Activated B cell treated with CpG ODN at 0.5 μM for 24 hours (primary cell): ENCODE measurements around the gene MSANTD1. TPM values are rescaled to one million over a fixed set of nuclear protein-coding genes. Genes with fewer than 3 reads are reported as not detected.

Experiments
- ATAC-seq: fragments of 200-7000 bp; cut with Tn5 transposase; one replicate; pipeline ENCODE4 v1.10.0; 2021; ENCODE audit warnings: low read depth, mild to moderate bottlenecking, moderate library complexity
- CTCF ChIA-PET: fragments of 350-600 bp; sonication (Branson Sonifier 250); formaldehyde crosslinking; loops from one replicate; lab custom pipeline; 2021; ENCODE audit warnings: antibody characterized with exemption; lab: Charles Lee
- POLR2A ChIA-PET: fragments of 350-600 bp; sonication (Branson Sonifier 250); formaldehyde crosslinking; loops from one replicate; lab custom pipeline; 2021; ENCODE audit warnings: antibody characterized with exemption; lab: Charles Lee
- DNase-seq: peaks from one replicate; pipeline ENCODE4 v3.0.0; 2022
- H3K27ac Mint-ChIP-seq: one replicate; pipeline ENCODE4 v1.8.0; 2020; ENCODE audit warnings: mixed read lengths
- H3K27me3 Mint-ChIP-seq: one replicate; pipeline ENCODE4 v1.8.0; 2021; ENCODE audit warnings: mixed read lengths
- H3K36me3 Mint-ChIP-seq: one replicate; pipeline ENCODE4 v1.8.0; 2021; ENCODE audit warnings: low read depth, mixed read lengths
- H3K4me1 Mint-ChIP-seq: one replicate; pipeline ENCODE4 v1.8.0; 2021; ENCODE audit warnings: mixed read lengths
- H3K4me3 Mint-ChIP-seq: one replicate; pipeline ENCODE4 v1.8.0; 2020; ENCODE audit warnings: mild to moderate bottlenecking, mixed read lengths
- H3K9me3 Mint-ChIP-seq: one replicate; pipeline ENCODE4 v1.8.0; 2020; ENCODE audit warnings: mixed read lengths
- intact Hi-C: fragments of 100-400 bp; cut with micrococcal nuclease; formaldehyde crosslinking; loops from one replicate; pipeline ENCODE4 v1.15.1; 2024
- total RNA-seq: library from RNA; stranded (reverse); gene quantifications from 2 replicates; pipeline ENCODE4 v1.2.3, GENCODE V29; 2022
- TF ChIP-seq, protein P1 (sequence below): fragments of 200-600 bp; IDR thresholded peaks from one replicate; pipeline ENCODE4 v1.8.0; 2022; ENCODE audit warnings: antibody characterized with exemption, mild to moderate bottlenecking

MSANTD1 gene
- total RNA-seq, 1 donor from 2014 or later = 5.0 TPM

GRCh38 chr4:3232871-3233271 lies 16.1 kb upstream of the MSANTD1 start:
- Mint-ChIP-seq H3K27me3 (no peaks in the 10 kb centered on the region), H3K4me3 (no peak overlapping the region), H3K27ac (no peak overlapping the region), H3K4me1 (no peaks in the 10 kb centered on the region), H3K36me3 (peaks cover 98% of the 10 kb centered on the region), H3K9me3 (no peaks in the 10 kb centered on the region)
- TF ChIP-seq, protein P1, sequence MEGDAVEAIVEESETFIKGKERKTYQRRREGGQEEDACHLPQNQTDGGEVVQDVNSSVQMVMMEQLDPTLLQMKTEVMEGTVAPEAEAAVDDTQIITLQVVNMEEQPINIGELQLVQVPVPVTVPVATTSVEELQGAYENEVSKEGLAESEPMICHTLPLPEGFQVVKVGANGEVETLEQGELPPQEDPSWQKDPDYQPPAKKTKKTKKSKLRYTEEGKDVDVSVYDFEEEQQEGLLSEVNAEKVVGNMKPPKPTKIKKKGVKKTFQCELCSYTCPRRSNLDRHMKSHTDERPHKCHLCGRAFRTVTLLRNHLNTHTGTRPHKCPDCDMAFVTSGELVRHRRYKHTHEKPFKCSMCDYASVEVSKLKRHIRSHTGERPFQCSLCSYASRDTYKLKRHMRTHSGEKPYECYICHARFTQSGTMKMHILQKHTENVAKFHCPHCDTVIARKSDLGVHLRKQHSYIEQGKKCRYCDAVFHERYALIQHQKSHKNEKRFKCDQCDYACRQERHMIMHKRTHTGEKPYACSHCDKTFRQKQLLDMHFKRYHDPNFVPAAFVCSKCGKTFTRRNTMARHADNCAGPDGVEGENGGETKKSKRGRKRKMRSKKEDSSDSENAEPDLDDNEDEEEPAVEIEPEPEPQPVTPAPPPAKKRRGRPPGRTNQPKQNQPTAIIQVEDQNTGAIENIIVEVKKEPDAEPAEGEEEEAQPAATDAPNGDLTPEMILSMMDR = no peak
- intact Hi-C loops = no loop called here
- DNase-seq (no peak), ATAC-seq (no peak)
- ChIA-PET CTCF (no interaction called here), POLR2A (no interaction called here)

DNA sequence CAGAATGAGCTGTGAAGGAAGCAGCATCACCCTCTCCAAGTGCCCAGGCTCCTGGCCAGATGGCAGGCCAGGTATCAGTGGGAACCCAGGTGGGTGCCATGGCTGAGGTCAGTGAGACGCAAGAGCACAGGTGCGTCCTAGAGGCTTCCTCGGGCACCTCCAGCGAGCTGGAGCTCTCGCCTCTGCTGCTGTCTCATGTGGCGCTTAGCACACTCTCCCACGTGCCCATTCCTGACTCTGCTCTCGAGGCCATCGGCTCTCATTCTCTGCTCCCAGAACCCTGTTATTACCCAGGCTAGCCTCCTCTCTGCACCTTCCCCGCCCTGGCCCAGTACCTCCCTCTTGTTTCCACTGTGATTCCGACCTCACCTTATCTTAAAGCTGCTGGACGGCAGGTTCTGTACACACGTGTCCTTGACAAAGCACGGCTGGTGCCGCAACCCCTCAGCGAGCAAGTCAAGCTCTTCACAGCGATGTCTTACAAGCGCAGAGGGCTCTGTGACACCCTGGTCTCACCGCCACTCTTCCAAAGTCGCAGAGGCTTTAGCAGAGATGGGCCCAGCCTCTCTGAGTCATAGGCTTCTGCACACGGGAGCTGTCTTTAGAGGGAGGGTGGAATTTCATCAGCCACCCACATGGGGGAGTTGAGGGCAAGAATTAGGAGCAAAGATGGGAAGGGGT lies 15.4 kb upstream of the MSANTD1 start:
- Mint-ChIP-seq H3K36me3 (peaks cover 97% of the 10 kb centered on the region), H3K27ac (no peak overlapping the region), H3K27me3 (no peaks in the 10 kb centered on the region), H3K4me3 (no peak overlapping the region), H3K9me3 (no peaks in the 10 kb centered on the region), H3K4me1 (no peaks in the 10 kb centered on the region)
- POLR2A ChIA-PET = no interaction called here
- no peak for DNase-seq
- no peak for ATAC-seq
- TF ChIP-seq, protein P1 = no peak
- intact Hi-C loops = no loop called here
- CTCF ChIA-PET = no interaction called here

DNA sequence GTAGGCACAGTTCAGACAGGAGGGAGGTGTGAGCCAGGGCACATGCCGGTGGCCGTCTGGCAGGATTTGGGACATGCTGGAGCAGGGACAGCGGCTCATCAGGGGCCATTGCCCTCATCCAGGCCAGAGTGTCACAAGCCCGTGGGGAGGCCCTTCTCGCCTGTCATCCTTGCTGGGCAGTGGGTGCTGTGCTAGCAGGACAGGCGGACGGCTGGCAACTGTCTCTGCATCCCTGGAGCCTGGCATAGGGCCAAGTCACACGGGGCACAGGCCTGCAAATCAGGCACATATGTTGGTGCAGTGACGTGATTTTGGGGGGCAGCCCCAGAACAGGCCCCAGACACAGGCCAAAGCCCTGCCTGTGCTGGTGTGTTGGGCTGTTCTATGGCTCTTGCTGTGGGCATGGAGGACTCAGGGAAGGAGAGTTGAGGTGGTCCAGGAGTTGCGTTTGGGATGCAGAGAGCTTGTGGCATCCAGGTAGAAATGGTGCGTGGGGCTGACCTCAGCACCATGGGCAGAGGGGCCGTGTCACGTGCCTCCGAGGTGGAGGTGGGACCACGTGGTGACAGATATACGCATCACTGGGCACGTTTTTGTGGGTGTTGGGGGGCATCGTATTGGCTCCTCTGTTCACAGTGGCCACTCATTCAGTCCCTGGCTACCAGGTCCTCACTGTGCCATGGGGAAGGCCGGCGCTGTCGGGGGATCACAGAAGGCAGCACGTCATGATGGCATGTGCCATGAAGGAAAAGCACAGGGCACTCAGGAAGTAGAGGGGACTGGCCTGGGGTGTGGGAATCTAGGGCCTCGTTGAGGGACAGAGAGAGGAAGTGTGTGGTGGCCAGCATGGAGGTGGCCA lies 14.6 kb upstream of the MSANTD1 start:
- intact Hi-C loops = no loop called here
- H3K4me3 Mint-ChIP-seq = no peak overlapping the region
- TF ChIP-seq, protein P1 = no peak
- DNase-seq (no peak), ATAC-seq (no peak)
- H3K9me3 Mint-ChIP-seq = no peaks in the 10 kb centered on the region
- peaks cover 96% of the 10 kb centered on the region for H3K36me3 Mint-ChIP-seq
- ChIA-PET POLR2A (no interaction called here), CTCF (no interaction called here)
- no peaks in the 10 kb centered on the region for H3K27me3 Mint-ChIP-seq
- no peaks in the 10 kb centered on the region for H3K4me1 Mint-ChIP-seq
- no peak overlapping the region for H3K27ac Mint-ChIP-seq

DNA sequence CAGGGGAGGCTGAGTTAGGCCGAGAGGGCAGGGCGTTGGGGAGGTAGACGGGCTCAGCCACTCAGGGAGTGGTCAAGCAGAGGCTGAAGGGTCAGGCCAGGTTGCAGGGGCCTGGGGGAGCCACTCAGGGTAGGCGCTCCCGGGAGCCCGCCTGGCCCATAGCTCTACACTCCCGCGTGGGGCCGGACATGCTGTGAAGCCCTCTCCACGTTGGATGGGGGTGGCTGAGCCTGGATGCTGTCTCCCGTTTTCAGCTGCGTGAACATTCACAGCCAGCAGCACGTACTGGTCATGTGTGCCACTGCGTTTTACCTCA lies 14.0 kb upstream of the MSANTD1 start:
- no peak for ATAC-seq
- Mint-ChIP-seq H3K27ac (no peak overlapping the region), H3K4me3 (no peak overlapping the region), H3K36me3 (peaks cover 95% of the 10 kb centered on the region), H3K4me1 (no peaks in the 10 kb centered on the region), H3K27me3 (no peaks in the 10 kb centered on the region), H3K9me3 (no peaks in the 10 kb centered on the region)
- ChIA-PET CTCF (no interaction called here), POLR2A (interaction anchor here (0.8 kb wide), 1 partner anchor 648 kb away, joined by 3 read pairs; no protein-coding TSS in a partner anchor)
- DNase-seq = no peak
- TF ChIP-seq, protein P1 = no peak
- intact Hi-C loops = no loop called here

GRCh38 chr4:3235581-3235980 lies 13.4 kb upstream of the MSANTD1 start:
- intact Hi-C loops = no loop called here
- ATAC-seq = no peak
- no peaks in the 10 kb centered on the region for H3K9me3 Mint-ChIP-seq
- ChIA-PET POLR2A (interaction anchor here (0.8 kb wide), 1 partner anchor 649 kb away, joined by 3 read pairs; no protein-coding TSS in a partner anchor), CTCF (no interaction called here)
- TF ChIP-seq, protein P1 = no peak
- H3K4me1 Mint-ChIP-seq = no peaks in the 10 kb centered on the region
- H3K27me3 Mint-ChIP-seq = no peaks in the 10 kb centered on the region
- H3K4me3 Mint-ChIP-seq = no peak overlapping the region
- H3K36me3 Mint-ChIP-seq = peaks cover 94% of the 10 kb centered on the region
- no peak for DNase-seq
- no peak overlapping the region for H3K27ac Mint-ChIP-seq
